IMR-90 (cell line): Measurements from ENCODE around the gene DERL3.

Source experiments
- CEBPB ChIP-seq: IDR thresholded peaks from 2 replicates; pipeline ENCODE4 v1.6.1; 2012; ENCODE audit warnings: low read depth, low read length, improper control_type of control experiment
- CHD1 ChIP-seq: IDR thresholded peaks from 2 replicates; pipeline ENCODE4 v1.6.1; 2012; ENCODE audit warnings: low read depth, low read length, improper control_type of control experiment
- MAZ ChIP-seq: IDR thresholded peaks from 2 replicates; pipeline ENCODE4 v1.6.1; 2012; ENCODE audit warnings: low read depth, mild to moderate bottlenecking, low read length, improper control_type of control experiment, moderate library complexity, borderline replicate concordance
- MXI1 ChIP-seq: IDR thresholded peaks from 2 replicates; pipeline ENCODE4 v1.6.1; 2012; ENCODE audit warnings: low read depth, mild to moderate bottlenecking, low read length, moderate library complexity, borderline replicate concordance
- POLR2A ChIP-seq: IDR thresholded peaks from 2 replicates; pipeline ENCODE4 v1.6.1; 2012; ENCODE audit warnings: mild to moderate bottlenecking, low read depth, low read length
- RAD21 ChIP-seq: IDR thresholded peaks from 2 replicates; pipeline ENCODE4 v1.6.1; 2012; ENCODE audit warnings: low read length, improper control_type of control experiment
- RCOR1 ChIP-seq: IDR thresholded peaks from 2 replicates; pipeline ENCODE4 v1.6.1; 2012; ENCODE audit warnings: mild to moderate bottlenecking, low read length, improper control_type of control experiment; ENCODE audit not compliant: insufficient replicate concordance
- RFX5 ChIP-seq: IDR thresholded peaks from 2 replicates; pipeline ENCODE4 v1.8.0; 2012; ENCODE audit warnings: low read depth, mild to moderate bottlenecking, low read length, moderate library complexity
- SMC3 ChIP-seq: fragments of 150-350 bp; IDR thresholded peaks from 2 replicates; pipeline ENCODE4 v1.6.1; 2016; ENCODE audit warnings: low read depth, mild to moderate bottlenecking, antibody characterized with exemption, low read length, moderate library complexity
- TF ChIP-seq, protein P1 (sequence below): conservative IDR thresholded peaks from 2 replicates; pipeline ENCODE4 v1.5.1; 2012; ENCODE audit warnings: mild to moderate bottlenecking, low read depth, low read length, improper control_type of control experiment
- TF ChIP-seq, protein P2 (sequence below): fragments of 150-350 bp; IDR thresholded peaks from 2 replicates; pipeline ENCODE4 v1.6.1; 2016; ENCODE audit warnings: low read depth, mild to moderate bottlenecking, low read length, moderate library complexity, borderline replicate concordance
- TF ChIP-seq, protein P3 (sequence below): fragments of 150-350 bp; IDR thresholded peaks from 2 replicates; pipeline ENCODE4 v1.6.1; 2017; ENCODE audit warnings: mild to moderate bottlenecking, antibody characterized with exemption, low read length, low read depth

DNA sequence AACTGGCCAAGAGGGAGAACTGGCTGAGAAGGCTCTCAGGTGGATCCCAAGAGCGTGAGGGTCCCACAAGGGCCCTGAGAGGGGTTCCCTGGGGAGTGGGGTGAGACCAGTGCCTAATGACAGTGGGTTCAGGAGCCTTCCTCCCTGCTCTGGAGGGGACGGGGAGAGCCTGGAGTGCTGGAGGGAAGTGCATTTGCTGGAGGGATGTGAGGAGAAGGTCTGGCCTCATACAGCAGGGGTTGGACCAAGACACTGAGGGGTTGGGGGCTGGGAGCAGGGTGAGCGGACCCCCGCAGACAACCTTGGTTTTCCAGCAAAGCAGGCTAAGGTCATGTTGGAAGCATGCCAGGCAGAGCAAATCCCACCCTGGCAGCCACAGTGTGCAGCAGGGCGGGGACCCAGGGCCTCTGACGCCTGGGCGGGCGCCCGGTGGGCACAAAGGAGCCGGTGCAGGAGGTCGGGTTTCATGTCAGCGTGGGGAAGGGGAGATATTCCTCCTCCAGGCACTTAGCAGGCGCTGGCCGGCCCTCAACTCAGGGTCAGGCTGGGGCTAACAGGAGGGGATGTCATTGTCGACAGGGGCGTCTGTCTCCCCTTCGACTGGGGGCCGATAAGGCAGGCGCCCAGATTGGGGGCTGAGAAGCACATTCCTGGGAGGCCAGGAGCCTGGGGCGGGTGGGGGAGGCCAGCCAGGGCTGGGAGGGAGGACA lies 3.1 kb upstream of the DERL3 start:
- TF ChIP-seq RCOR1 (no peak), RFX5 (no peak), POLR2A (no peak), SMC3 (no peak), CEBPB (no peak), RAD21 (no peak), MXI1 (no peak), CHD1 (no peak), MAZ (no peak)
- TF ChIP-seq, protein P1, sequence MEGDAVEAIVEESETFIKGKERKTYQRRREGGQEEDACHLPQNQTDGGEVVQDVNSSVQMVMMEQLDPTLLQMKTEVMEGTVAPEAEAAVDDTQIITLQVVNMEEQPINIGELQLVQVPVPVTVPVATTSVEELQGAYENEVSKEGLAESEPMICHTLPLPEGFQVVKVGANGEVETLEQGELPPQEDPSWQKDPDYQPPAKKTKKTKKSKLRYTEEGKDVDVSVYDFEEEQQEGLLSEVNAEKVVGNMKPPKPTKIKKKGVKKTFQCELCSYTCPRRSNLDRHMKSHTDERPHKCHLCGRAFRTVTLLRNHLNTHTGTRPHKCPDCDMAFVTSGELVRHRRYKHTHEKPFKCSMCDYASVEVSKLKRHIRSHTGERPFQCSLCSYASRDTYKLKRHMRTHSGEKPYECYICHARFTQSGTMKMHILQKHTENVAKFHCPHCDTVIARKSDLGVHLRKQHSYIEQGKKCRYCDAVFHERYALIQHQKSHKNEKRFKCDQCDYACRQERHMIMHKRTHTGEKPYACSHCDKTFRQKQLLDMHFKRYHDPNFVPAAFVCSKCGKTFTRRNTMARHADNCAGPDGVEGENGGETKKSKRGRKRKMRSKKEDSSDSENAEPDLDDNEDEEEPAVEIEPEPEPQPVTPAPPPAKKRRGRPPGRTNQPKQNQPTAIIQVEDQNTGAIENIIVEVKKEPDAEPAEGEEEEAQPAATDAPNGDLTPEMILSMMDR, result no peak
- TF ChIP-seq, protein P2, sequence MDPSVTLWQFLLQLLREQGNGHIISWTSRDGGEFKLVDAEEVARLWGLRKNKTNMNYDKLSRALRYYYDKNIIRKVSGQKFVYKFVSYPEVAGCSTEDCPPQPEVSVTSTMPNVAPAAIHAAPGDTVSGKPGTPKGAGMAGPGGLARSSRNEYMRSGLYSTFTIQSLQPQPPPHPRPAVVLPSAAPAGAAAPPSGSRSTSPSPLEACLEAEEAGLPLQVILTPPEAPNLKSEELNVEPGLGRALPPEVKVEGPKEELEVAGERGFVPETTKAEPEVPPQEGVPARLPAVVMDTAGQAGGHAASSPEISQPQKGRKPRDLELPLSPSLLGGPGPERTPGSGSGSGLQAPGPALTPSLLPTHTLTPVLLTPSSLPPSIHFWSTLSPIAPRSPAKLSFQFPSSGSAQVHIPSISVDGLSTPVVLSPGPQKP, result no peak
- TF ChIP-seq, protein P3, sequence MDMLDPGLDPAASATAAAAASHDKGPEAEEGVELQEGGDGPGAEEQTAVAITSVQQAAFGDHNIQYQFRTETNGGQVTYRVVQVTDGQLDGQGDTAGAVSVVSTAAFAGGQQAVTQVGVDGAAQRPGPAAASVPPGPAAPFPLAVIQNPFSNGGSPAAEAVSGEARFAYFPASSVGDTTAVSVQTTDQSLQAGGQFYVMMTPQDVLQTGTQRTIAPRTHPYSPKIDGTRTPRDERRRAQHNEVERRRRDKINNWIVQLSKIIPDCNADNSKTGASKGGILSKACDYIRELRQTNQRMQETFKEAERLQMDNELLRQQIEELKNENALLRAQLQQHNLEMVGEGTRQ, result no peak
